ENCODE data around the gene ANKRD13C. TPM values are rescaled to one million over a fixed set of nuclear protein-coding genes. Genes with fewer than 3 reads are reported as not detected.
"Not testable (repeated sequence)": the region's sequence is repeated elsewhere in the genome, so short reads cannot be mapped to it uniquely, and the experiment has no call there.

Gene ANKRD13C
- total and polyA plus RNA-seq, 8 donors = 19.1 to 31.0 (median 26.7) TPM

GRCh38 chr1:70385477-70385876, 31.0 kb upstream of the ANKRD13C start:
- DNase-seq (no peak), ATAC-seq (no peak)
- H3K36me3 ChIP-seq = no peaks in the 10 kb centered on the region
- no peak for TF ChIP-seq CTCF (IDR thresholded peaks at IDR 0.05)
- intact Hi-C loops (cut with DNase I) = no loop called here
- H3K4me1 ChIP-seq = no peaks in the 10 kb centered on the region
- no peaks in the 10 kb centered on the region for H3K27me3 ChIP-seq
- no peaks in the 10 kb centered on the region for H3K9me3 ChIP-seq
- H3K4me3 ChIP-seq = no peak overlapping the region
- H3K27ac ChIP-seq = no peak overlapping the region

GRCh38 chr1:70384542-70384941, 30.0 kb upstream of the ANKRD13C start:
- Histone ChIP-seq H3K36me3 (no peaks in the 10 kb centered on the region), H3K27ac (no peak overlapping the region), H3K9me3 (no peaks in the 10 kb centered on the region), H3K4me1 (no peaks in the 10 kb centered on the region), H3K4me3 (no peak overlapping the region), H3K27me3 (no peaks in the 10 kb centered on the region)
- intact Hi-C loops (cut with DNase I) = no loop called here
- ATAC-seq (no peak), DNase-seq (no peak)
- no peak for TF ChIP-seq CTCF (IDR thresholded peaks at IDR 0.05)

GRCh38 chr1:70383483-70383882, 29.0 kb upstream of the ANKRD13C start:
- H3K36me3 ChIP-seq = no peaks in the 10 kb centered on the region
- no peak overlapping the region for H3K4me3 ChIP-seq
- intact Hi-C loops (cut with DNase I) = no loop called here
- DNase-seq = no peak
- ATAC-seq = no peak
- no peaks in the 10 kb centered on the region for H3K4me1 ChIP-seq
- no peak overlapping the region for H3K27ac ChIP-seq
- TF ChIP-seq CTCF (IDR thresholded peaks at IDR 0.05) = no peak
- no peaks in the 10 kb centered on the region for H3K27me3 ChIP-seq
- no peaks in the 10 kb centered on the region for H3K9me3 ChIP-seq

GRCh38 chr1:70382682-70383081, 28.2 kb upstream of the ANKRD13C start:
- TF ChIP-seq CTCF (IDR thresholded peaks at IDR 0.05) = no peak
- Histone ChIP-seq H3K36me3 (no peaks in the 10 kb centered on the region), H3K4me3 (no peak overlapping the region), H3K27me3 (no peaks in the 10 kb centered on the region), H3K27ac (no peak overlapping the region), H3K4me1 (no peaks in the 10 kb centered on the region), H3K9me3 (no peaks in the 10 kb centered on the region)
- intact Hi-C loops (cut with DNase I) = no loop called here
- ATAC-seq = no peak
- no peak for DNase-seq

- no peak overlapping the region for H3K4me3 ChIP-seq
- H3K36me3 ChIP-seq = no peaks in the 10 kb centered on the region
- intact Hi-C loops (cut with DNase I) = no loop called here
- ATAC-seq (no peak), DNase-seq (no peak)
- no peak for TF ChIP-seq CTCF (IDR thresholded peaks at IDR 0.05)
- H3K4me1 ChIP-seq = no peaks in the 10 kb centered on the region
- H3K27ac ChIP-seq = no peak overlapping the region
- no peaks in the 10 kb centered on the region for H3K9me3 ChIP-seq
- no peaks in the 10 kb centered on the region for H3K27me3 ChIP-seq
Observed at GRCh38 chr1:70376196-70376595, 21.7 kb upstream of the ANKRD13C start.

- intact Hi-C loops (cut with DNase I); H3K4me1 ChIP-seq; DNase-seq; H3K27ac ChIP-seq; H3K4me3 ChIP-seq; ATAC-seq; H3K9me3 ChIP-seq; H3K36me3 ChIP-seq; H3K27me3 ChIP-seq: not testable (repeated sequence)
Observed at GRCh38 chr1:70373580-70373979, 19.1 kb upstream of the ANKRD13C start.

Data from left lung (tissue), 10 donors.